ENCODE data around the gene MPL.

- TF ChIP-seq CTCF (IDR thresholded peaks at IDR 0.05) = no peak
- no peak for TF ChIP-seq POLR2A (IDR thresholded peaks at IDR 0.05)
- no peak for TF ChIP-seq EP300 (IDR thresholded peaks at IDR 0.05)
Observed at GRCh38 chr1:43325381-43325780, 12.2 kb upstream of the MPL start.

All from ovary (tissue), 3 donors.